Left hindlimb (tissue), 1 donor: Measurements from ENCODE around the gene PBX2.
A peak's percentile ranks its signal among the peaks of the same experiment; 100 is the strongest.

ENCODE experiments used
- DNase-seq: peaks from one replicate; pipeline ENCODE4 v3.0.0-alpha.2; 2018

The PBX2 gene

DNA sequence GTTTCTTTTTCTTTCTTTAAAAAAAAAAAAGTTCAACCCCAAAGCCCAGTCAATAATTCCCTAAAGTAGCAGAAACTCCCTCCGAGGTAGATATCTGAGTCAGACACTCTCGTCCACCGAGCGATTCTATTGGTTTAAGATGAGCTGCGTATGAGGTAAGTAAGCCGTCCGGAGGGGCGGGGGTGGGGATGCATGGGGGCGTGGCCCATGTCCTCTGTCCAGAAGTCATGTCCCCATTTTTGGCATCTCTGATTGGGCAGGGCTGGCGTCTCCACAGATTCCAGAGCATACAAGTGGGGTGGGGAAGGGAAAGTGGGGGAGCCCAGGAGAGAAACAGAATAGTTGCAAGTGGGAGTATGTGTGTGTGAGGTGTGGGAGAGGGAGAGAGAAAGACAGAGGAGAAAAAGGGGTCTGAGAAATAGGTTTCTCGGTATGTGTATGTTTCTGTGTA lies 4.3 kb downstream of the PBX2 start:
- DNase-seq, result peak; percentile 81

GRCh38 chr6:32184084-32184640 lies 5.8 kb downstream of the PBX2 start, which contains the start of gene AGER:
Gene AGER (minus strand): TSS chr6:32184253. CDS start chr6:32184222, 31 bp downstream.
- DNase-seq, result no peak

GRCh38 chr6:32183483-32184083 lies 6.4 kb downstream of the PBX2 start:
- DNase-seq, result no peak

GRCh38 chr6:32183030-32183429 lies 7.0 kb downstream of the PBX2 start:
- no peak for DNase-seq

DNA sequence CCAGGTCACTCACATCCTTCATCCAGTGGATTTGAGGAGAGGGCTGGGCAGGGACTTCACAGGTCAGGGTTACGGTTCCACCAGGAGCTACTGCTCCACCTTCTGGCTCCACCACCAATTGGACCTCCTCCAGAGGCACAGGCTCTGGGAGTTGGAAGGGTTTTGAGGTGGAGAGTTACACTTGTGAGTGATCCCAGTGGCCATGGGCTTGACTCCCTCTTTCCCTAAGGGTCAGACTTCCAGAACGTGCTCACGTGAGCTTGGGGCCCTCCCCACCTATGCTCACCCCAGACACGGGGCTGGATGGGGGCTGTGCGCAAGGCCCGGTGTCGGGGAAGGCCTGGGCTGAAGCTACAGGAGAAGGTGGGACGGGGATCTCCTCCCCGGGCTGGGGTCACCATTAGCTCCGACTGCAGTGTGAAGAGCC lies 7.4 kb downstream of the PBX2 start:
- DNase-seq, result no peak

DNA sequence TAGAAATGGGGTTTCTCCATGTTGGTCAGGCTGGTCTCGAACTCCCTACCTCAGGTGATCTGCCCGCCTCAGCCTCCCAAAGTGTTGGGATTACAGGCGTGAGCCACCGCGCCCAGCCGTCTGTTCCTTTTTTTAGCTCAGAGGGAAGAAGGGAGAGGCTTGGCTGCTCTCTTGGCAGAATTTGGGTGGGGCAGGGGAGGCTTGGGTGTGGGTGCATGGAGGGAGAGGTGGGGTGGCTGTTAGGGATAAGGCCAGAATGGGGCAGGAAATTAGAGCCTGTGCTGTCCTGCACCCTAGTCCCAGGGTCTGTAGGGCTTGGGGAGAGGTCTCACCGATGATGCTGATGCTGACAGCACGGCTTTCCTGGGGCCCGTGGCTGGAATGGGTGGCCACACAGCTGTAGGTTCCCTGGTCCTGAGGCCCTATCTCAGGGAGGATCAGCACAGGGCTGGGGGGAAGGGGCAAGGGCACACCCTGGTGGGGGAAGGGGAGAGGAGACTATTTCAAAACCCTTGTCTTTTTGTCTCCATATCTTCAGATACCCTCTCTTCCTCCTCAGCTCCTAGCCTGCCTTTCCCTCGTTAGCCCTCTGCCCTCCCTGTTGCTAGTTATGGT lies 8.0 kb downstream of the PBX2 start:
- no peak for DNase-seq

- DNase-seq, result no peak
These were observed 8.8 kb downstream of the PBX2 start for GRCh38 chr6:32181148-32181702.

GRCh38 chr6:32179766-32180405 lies 10.1 kb downstream of the PBX2 start:
- no peak for DNase-seq

DNA sequence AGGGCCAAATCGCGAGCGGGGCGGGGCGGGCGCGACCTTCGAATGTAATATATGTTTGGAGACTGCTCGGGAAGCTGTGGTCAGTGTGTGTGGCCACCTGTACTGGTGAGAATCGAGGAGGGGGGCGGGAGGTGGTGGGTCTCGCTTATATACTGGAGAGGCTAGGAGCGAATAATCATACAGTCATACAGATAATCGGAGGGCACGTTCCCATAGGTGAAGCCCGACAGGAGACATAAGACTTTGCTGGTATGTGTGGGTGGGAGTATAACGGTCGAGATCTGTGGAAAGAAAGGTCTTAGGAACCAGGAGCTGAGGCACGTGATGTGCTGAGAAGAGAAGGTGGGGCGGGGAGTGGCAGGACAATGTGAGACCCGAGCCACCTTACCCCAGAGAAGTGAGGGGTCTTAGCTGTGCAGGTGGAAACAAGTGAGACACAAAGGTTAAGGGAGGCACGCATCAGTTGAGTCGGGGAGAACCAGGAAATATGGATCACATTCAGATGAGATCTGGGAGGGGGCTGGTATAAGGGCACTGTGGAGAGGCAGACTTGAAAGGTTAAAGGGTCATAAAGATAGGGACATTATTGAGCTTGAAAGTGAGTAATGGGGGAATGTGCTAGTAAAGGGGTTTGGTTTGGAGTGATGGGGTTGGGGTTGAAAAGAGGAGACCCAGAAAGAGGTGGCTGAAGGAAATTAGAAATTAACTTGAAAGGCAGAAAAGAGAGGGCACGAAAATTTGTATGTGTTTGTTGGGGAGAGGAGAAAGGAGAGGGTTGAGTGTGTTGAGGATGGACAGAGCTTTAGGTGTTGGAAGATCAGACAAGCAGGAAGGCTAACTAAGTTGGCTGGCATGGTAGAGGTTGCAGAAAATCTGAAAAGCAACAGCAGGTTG lies 11.2 kb downstream of the PBX2 start:
- no peak for DNase-seq

DNA sequence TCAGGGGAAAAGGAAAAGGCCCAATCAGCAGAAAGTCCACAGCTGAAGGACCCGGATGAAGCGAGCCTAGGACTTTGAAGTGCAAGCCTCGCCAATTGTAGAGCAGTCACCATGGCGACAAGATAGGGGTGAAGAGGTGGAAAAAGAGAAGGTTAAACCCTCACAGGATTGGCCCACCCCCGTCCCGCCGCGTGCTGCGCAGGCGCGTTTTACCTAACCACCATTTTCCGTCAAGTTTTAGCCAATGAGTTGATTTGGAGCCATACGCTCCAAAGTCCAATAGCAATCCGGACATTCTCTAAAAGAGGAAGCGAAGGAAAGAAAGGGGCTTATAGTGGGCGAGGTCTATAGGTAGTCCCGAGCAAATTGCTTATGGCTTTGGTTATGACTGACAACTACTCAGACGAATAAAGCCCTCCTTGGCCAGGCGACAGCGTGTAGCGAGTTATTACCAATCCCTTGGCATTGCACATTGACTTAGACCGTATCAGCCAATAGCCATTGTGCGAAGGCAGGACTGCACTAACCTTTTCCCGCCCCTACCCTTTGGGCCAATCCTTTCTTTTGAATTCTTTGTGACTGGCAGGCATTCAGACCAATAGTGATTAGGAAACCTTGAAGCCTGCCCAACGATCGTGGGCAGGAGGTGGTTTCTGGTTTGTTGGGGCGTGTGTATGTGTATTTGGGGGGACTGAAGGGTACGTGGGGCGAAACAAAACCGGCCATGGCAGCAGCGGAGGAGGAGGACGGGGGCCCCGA lies 12.0 kb downstream of the PBX2 start, which contains the start of gene RNF5:
RNF5 (plus strand) TSS at position 618 of the 759 bp plus-strand sequence; CDS start at position 725, 107 bp downstream.
- peak; percentile 99 for DNase-seq

DNA sequence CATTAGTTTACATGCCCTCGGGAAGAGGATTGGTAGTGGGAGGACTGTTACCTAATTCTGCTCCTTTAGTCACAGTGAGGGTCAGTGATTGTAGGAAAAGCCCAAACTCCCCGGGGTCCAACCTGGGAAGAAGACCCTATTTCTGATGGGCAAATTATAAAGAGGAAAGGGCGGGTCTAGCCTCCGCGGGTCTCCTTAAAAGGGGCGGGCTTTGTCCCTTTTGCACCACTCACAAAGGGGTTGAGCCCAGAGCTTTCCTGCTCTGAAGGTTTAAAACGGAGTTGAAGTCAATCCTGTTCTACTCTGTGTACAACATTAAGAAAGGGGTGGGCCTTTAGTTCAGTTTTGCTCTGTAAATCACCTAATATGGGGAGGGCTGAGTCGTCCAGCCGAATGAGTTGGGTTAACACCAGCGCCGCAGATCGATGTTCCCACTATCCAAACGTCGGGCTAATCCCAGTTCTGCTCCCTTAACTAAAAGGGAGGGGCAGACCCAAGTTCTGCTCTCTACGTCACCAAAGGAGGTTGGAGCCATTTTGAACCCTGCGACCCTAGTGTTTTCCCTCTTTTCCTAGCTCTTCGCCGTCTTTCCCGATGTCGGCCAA lies 12.7 kb downstream of the PBX2 start:
- DNase-seq, result no peak

GRCh38 chr6:32176476-32177182 lies 13.4 kb downstream of the PBX2 start:
- peak; percentile 17 for DNase-seq

GRCh38 chr6:32175711-32176475 lies 14.1 kb downstream of the PBX2 start, which contains the start of gene AGPAT1:
Gene AGPAT1 (minus strand): TSS chr6:32176084. CDS start chr6:32171496, 4,588 bp downstream.
- DNase-seq, result peak; percentile 99

DNA sequence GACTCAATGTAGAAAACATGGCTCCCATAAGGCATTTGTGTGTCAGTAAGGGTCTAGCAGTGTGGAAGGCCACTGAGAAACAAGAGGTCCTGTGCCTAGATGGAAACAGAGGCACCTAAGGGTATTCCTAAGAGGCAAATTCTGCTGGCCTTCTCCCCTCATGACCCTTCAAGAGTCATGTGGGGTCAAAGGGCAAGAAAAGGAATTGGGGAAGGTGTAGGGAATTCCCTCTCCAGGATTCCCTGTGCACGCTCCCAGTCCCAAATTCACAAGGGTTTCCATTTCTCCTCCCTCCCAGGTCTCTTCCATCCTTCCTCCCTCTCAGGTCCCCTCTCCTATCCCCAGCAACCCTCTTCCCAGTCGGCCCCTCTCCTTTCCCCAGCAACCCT lies 14.7 kb downstream of the PBX2 start:
- no peak for DNase-seq

GRCh38 chr6:32174416-32174815 lies 15.6 kb downstream of the PBX2 start:
- no peak for DNase-seq

DNA sequence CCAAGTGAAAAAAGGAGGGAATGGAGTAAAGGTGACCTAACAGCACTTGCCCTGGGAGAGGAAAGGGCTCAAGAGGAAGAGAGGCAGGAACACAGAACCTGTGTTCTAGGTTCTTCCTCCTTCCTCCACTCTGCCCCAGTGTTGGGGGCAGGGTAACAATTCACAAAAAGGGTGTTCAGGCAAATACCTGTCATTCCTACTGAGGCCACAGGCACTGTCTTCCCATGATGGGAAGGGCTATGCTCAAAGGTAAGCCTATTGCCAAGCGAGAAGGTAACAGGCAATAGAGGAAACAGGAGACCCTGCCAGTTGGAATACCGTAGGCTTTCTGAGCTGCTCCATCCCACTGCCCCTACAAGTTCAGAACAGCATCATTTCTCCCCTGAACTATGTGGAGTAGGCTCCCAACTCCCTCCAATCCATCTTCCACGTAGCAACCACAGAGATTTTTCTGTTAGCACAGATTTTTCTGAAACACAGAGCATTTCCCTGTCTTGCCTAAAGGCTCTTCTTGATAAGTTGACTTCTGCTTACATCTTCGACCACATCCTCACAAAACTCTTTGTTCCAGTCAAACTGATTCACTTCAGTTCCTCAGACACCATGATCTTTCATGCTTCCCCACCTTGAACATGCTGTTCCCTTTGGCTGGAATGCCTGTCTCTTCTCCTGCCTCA lies 16.8 kb downstream of the PBX2 start:
- peak; percentile 15 for DNase-seq

DNA sequence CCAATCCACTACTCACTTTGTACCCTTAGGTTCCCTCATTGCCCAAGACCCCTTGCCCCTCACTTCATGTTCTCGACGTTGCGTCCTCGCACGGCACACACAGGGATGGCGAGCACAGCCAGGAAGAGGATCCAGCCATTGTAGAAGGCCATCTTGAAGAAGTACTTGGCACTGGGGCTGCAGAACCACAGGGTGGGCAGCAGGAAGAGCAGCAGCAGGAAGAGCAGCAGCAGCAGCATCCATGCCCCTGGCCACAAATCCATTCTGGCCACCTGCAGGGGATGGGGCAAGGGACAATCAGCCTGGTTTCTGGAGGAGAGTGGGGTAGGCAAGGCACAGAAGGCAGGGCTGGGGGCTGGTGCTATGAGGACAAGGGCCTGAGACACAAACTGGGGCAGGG lies 18.8 kb downstream of the PBX2 start:
- DNase-seq, result no peak

DNA sequence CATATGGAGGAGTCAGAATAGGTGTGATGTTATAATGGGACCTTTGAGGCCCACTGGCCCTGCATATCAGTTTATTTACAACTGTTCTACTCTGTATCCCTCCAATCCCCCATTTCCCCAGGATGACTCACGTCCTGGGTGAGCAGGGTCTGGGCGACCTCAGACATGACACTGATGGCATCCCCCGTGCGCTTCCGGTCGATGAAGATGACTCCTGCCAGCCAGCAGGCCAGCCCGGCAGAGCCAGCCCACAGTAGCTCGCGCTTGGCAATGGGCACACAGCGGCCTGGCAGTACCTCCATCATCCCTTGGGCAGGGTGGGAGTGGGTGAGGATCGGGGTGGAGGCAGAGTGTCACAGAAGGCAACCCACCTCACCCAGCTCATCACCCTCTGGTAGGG lies 19.7 kb downstream of the PBX2 start:
- no peak for DNase-seq
